NCI-H2227 treated with DMSO at 0.1 percent for 48 hours (cell line): ENCODE measurements around the gene PLD6.
"Not testable (repeated sequence)": the region's sequence is repeated elsewhere in the genome, so short reads cannot be mapped to it uniquely, and the experiment has no call there.

Source experiments
- DNase-seq: peaks from one replicate; lab custom pipeline; 2025; lab: John Stamatoyannopoulos, UW

The PLD6 gene

GRCh38 chr17:17176341-17176740 lies 29.8 kb downstream of the PLD6 start:
- DNase-seq, result no peak

GRCh38 chr17:17175917-17176316 lies 30.2 kb downstream of the PLD6 start:
- no peak for DNase-seq

- no peak for DNase-seq
These were observed 30.8 kb downstream of the PLD6 start for GRCh38 chr17:17175340-17175739.

DNA sequence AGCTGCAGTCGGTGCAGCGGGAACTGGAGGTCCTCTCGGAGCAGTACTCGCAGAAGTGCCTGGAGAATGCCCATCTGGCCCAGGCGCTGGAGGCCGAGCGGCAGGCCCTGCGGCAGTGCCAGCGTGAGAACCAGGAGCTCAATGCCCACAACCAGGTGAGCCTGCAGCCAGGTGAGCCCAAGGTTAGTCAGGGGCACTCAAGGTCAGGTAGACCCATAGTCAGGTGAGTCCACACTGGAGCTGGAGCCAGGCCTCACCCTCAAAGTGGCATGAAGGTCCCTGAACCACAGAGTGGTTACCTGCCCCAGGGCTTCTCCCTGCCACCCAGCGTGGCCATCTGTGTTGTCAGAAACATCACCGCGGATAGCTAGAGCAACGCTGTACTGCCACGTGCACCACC lies 32.2 kb downstream of the PLD6 start:
- no peak for DNase-seq

DNA sequence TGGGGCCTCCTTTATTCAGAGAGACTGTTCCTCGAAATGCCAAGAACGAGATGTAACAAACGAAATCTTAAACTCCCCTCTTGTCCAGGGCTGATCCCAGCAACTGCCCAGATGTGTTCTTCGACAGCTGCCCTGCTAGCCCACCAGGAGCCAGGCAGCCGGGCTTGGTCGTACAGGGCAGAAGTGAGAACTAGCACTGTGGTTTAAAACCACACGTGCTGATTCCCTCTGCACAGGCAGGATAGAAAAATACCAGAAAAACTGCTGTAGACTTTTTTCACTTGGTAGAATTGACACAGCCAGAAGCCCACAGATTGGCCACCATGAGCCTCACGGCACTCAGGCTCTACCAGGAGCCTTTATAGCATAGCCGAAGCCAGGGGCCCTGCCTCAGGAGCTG lies 33.1 kb downstream of the PLD6 start:
- no peak for DNase-seq

- DNase-seq, result no peak
These were observed 33.9 kb downstream of the PLD6 start for GRCh38 chr17:17172001-17172939.

GRCh38 chr17:17171186-17171585 lies 34.9 kb downstream of the PLD6 start:
- no peak for DNase-seq

- no peak for DNase-seq
These were observed 35.7 kb downstream of the PLD6 start for GRCh38 chr17:17170346-17170985.

DNA sequence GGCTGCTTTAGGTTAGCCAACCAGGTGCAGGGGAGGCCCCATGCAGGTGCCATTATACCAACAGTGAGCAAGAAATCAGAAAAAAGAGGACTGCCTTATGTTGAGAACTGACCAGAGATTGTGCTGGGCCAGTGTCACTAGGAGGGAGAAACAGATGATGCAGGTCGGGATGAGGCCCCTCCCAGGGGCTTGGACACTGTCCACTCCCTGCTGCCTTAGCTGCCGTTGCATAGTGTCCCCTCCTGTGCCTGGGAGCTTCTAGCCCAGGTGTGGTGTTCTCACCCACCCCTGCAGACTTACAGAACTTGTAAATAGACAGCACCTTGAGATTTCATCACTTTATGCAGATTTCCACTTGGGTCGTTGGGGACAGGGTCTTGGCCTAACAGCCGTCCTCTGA lies 36.7 kb downstream of the PLD6 start:
- no peak for DNase-seq

DNA sequence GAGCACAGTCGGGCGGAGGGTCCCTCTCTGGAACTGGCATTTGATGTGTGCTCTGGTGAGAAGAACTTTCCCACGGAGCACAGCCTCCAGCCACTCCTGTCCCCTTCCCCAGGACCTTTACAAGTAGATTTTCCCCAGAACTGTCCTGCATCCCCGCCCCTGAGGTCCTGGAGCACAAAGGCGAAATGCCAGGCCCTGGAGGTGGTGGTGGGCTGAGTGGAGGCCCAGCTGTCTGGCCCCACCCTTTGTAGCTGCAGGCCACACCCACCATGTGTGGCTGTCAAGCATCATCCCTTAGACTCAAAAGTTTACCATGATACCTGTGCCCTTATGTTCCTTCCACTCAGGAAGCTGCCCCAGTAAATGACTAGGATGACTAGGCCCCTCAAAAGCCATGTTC lies 37.7 kb downstream of the PLD6 start:
- DNase-seq, result no peak

DNA sequence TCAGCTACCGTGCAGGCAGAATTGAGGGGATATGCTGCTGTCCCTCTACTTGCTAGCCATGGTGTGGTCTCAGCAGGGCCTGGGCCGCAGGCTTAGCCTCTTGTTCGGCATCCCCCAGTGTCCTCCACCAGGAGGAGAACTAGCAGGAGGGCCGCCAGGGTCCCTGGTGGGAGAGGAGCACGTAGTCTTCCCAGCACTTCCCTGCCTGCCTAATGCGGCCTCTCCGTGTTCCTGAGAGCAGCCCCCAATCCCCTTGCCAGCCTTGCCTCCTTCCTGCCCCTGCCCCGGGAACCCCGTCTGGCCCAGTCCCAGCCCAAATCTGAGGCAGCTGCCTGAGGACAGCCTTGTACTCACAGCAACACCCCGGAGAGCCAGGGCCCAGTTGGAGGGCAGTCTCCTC lies 38.1 kb downstream of the PLD6 start:
- DNase-seq, result no peak

GRCh38 chr17:17167356-17167755 lies 38.8 kb downstream of the PLD6 start:
- DNase-seq, result no peak

DNA sequence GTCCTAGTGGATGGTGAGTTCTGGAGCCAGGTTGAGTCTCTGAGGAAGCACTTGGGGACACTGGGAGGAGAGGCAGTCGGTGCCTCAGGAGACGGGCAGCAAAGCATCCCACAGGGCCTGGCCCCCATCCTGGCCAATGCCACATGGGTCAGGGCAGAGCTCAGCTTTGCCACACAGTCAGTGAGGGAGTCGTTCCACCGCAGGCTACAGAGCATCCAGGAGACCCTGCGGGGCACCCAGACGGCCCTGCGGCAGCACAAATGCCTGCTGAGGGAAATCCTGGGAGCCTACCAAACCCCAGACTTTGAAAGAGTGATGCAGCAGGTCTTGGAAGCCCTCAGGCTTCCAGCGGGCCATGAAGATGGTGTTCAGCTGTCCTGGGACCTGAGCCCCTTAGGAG lies 39.7 kb downstream of the PLD6 start:
- no peak for DNase-seq

GRCh38 chr17:17165666-17166308 lies 40.3 kb downstream of the PLD6 start:
- no peak for DNase-seq

- DNase-seq, result no peak
These were observed 41.5 kb downstream of the PLD6 start for GRCh38 chr17:17164676-17165075.

GRCh38 chr17:17164156-17164555 lies 42.0 kb downstream of the PLD6 start:
- DNase-seq, result no peak

DNA sequence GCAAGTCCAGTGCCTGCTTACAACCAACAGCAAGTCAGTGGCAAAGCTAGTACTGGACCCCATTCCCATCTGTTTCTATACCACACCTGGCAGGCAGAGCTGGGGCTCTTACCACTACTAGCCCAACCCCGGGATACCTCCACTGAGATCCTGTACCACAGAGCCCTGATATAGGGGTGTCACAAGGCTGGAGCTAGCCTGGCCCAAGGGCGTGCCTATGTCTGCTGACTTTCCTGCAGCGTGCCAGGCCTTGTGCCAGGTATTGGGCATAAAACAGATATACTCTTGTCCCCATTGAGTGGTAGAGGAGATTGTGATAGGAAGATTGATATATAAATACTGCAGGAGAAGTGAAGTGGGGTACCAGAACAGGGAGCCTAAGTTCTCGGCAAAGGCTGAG lies 44.4 kb downstream of the PLD6 start:
- DNase-seq, result no peak

DNA sequence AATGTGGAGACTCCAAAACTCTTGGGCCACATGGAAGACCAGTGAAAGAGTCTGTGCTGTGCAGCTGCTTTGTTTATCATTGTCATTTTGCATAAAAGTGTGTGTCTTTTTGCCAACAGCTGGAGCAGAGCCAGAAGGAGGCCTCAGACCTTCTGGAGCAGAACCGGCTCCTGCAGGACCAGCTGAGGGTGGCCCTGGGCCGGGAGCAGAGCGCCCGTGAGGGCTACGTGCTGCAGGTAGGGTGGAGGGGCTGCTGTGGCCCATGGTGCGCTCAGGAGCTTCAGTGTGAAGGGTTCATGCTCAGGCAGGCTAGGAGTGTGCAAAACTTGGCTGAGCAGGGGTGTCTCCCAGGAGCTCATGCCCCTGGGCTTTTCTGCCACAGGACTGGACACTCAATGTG lies 45.0 kb downstream of the PLD6 start:
- DNase-seq, result no peak

DNA sequence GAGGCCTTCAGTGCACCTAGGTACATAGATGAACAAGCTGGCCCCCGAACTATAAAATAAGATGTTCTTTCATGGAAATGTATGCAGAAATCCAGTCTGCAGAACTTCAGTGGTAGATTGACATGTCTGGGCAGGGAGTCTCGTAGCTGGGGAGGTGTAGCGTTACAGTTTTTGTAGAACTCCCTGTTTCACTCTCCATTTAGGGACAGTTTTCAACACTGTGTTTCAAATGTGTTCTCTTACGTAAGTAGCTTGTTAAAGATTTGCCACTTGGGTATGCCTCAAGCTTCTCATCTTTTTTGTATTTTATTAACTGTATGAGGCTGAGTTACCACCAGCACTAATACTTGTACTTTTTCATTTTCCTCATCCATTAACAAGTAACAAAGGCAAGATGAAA lies 46.6 kb downstream of the PLD6 start:
- DNase-seq, result no peak

- not testable (repeated sequence) for DNase-seq
These were observed 47.6 kb downstream of the PLD6 start for GRCh38 chr17:17158506-17158905.

DNA sequence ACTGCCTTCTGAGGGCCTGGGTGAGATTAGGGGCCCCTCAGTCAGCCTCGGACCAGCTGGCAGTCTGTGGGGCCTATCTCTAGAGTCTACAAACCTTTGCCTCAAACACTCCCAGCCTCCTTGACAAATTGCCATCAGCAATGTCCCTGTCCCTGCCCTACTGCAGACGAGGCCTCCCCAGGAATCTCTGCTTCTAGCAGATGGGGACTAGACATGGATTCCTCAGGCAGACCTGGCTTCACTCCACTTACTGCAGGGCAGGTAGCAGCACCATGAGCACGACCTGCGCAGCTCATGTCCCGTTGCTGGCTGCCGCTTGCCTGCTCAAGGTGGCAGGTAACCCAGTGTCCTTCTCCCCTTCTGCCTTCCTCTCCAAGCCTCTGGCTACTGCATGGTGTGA lies 49.1 kb downstream of the PLD6 start:
- no peak for DNase-seq

- no peak for DNase-seq
These were observed 49.6 kb downstream of the PLD6 start for GRCh38 chr17:17156511-17156910.

GRCh38 chr17:17156107-17156506 lies 50.0 kb downstream of the PLD6 start:
- DNase-seq, result no peak
